GM23338 (cell line): ENCODE results near the gene UNC5C.

Experiments
- CTCF ChIP-seq, 2 experiments: fragments of 200-600 bp in 1 of 2; sonication (generic) in 1 of 2; conservative IDR thresholded peaks; 2 replicates each; pipeline versions ENCODE4 v1.5.1 to v1.6.1; 2016 to 2017; ENCODE audit warnings: antibody characterized with exemption in 2 of 2, low read depth in 2 of 2, mild to moderate bottlenecking in 2 of 2, moderate library complexity in 1 of 2
- ETS1 ChIP-seq: IDR thresholded peaks from 2 replicates; pipeline ENCODE4 v1.6.1; 2016; ENCODE audit warnings: antibody characterized with exemption
- EZH2phosphoT487 ChIP-seq: fragments of 200-600 bp; sonication (generic); IDR thresholded peaks from one replicate; pipeline ENCODE4 v1.8.1; 2018; ENCODE audit warnings: antibody characterized with exemption; ENCODE audit not compliant: unreplicated experiment
- JUNB ChIP-seq: IDR thresholded peaks from one replicate; pipeline ENCODE4 v1.6.1; 2016; ENCODE audit warnings: antibody characterized with exemption; ENCODE audit not compliant: unreplicated experiment

DNA sequence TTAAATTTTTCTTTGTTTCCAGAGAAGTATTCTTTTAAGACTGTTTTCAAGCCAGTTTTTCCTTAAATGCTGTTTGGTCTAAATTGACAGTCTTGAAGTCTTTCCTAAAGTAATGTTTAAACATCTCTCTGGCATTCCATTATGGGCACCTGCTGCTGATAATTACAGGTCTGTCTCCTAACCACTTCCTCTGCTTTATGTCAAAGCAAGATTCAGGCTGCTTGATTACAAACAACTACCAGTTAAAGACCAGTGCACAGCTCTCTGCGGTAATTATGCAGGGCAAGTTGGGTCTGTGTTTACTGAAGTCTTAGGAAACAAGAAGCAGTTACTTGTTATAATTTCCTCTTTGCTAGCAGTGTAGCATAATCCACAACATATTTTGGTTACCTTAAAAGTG, 17.6 kb downstream of the UNC5C start:
- TF ChIP-seq CTCF (conservative IDR thresholded peaks at IDR 0.05; ENCODE audit: low read depth in 2 of 2), result no peak
- no peak for TF ChIP-seq EZH2phosphoT487
- TF ChIP-seq ETS1, result no peak
- no peak for TF ChIP-seq JUNB
